SK-N-MC (cell line): ENCODE measurements around the gene CR1L.

Experiments used
- EZH2 ChIP-seq: fragments of 200-600 bp; sonication (generic); IDR thresholded peaks from one replicate; pipeline ENCODE4 v1.6.1; 2017; ENCODE audit warnings: antibody characterized with exemption
- FOXP2 ChIP-seq: optimal IDR thresholded peaks from 2 replicates; pipeline ENCODE3; 2011; ENCODE audit warnings: mild to moderate bottlenecking, moderate library complexity; ENCODE audit not compliant: insufficient read depth; ENCODE audit errors: extremely low read length, control extremely low read depth
- POLR2AphosphoS5 ChIP-seq: IDR thresholded peaks from 2 replicates; pipeline ENCODE4 v1.6.1; 2012; ENCODE audit warnings: mild to moderate bottlenecking, low read depth, low read length, borderline replicate concordance

- no peak for TF ChIP-seq POLR2AphosphoS5
- no peak for TF ChIP-seq EZH2
- no peak for TF ChIP-seq FOXP2
Measured at GRCh38 chr1:207648334-207649209, 3.6 kb downstream of the CR1L start.
